HepG2 (cell line): ENCODE measurements around the gene POLRMT. TPM values are rescaled to one million over a fixed set of nuclear protein-coding genes. Genes with fewer than 3 reads are reported as not detected.

Experiments
- ATAC-seq: fragments of 200-7000 bp; cut with Tn5 transposase; 3 replicates; pipeline ENCODE4 v1.9.1; 2020; ENCODE audit warnings: mild to moderate bottlenecking, moderate library complexity
- BruUV-seq: library from RNA; stranded (reverse); fragments of 400-500 nt; replicated peaks from 2 replicates; lab custom pipeline; 2021; lab: Mats Ljungman, UMichigan
- CTCF ChIA-PET: fragments of 300-600 bp; formaldehyde crosslinking; extraction: SDS; loops from one replicate; lab custom pipeline; 2021; ENCODE audit warnings: low total read pairs, inconsistent platforms, low intra/inter-chr PET ratio; lab: Yijun Ruan, JAX
- POLR2A ChIA-PET: fragments of 350-600 bp; sonication (Branson Sonifier 250); formaldehyde crosslinking; loops from one replicate; lab custom pipeline; 2020; ENCODE audit warnings: antibody characterized with exemption, inconsistent platforms; lab: Yijun Ruan, JAX
- DNase-seq: peaks from one replicate; pipeline ENCODE4 v3.0.0-alpha.2; 2015; ENCODE audit warnings: low spot score
- FAIRE-seq: peaks from 3 replicates; lab custom pipeline; 2011; peaks lifted over from hg19 to GRCh38; lab: Jason Lieb, UNC
- H2AFZ ChIP-seq: one replicate; pipeline ENCODE4 v1.6.1; 2011; ENCODE audit warnings: low read length, inconsistent platforms
- H3K27ac ChIP-seq: fragments of 300-600 bp; 3 replicates; pipeline ENCODE4 v1.8.0; 2011; ENCODE audit warnings: mixed run types, mild to moderate bottlenecking, mixed read lengths, low read length, inconsistent platforms; ENCODE audit not compliant: insufficient read depth; ENCODE audit errors: extremely low read length
- H3K27me3 ChIP-seq, 2 experiments: fragments of 200-600 bp in 1 of 2; 2 replicates in 1 of 2; 3 replicates in 1 of 2; pipeline versions ENCODE4 v1.6.0 to v1.8.0; 2011; ENCODE audit warnings: low read length in 2 of 2, mild to moderate bottlenecking in 2 of 2, moderate library complexity in 2 of 2, inconsistent platforms in 1 of 2; ENCODE audit not compliant: insufficient read depth in 2 of 2, control insufficient read depth in 1 of 2
- H3K36me3 ChIP-seq, 2 experiments: fragments of 200-600 bp in 1 of 2; replicated peaks in 1 of 2; 2 replicates in 1 of 2; 3 replicates in 1 of 2; pipeline versions ENCODE4 v1.5.1 to v1.8.0; 2011; ENCODE audit warnings: low read length in 2 of 2, inconsistent platforms in 1 of 2; ENCODE audit not compliant: insufficient read depth in 2 of 2, control insufficient read depth in 1 of 2
- H3K4me1 ChIP-seq: 2 replicates; pipeline ENCODE4 v1.5.1; 2012; ENCODE audit warnings: low read length, inconsistent platforms; ENCODE audit not compliant: insufficient read depth
- H3K4me2 ChIP-seq: 2 replicates; pipeline ENCODE4 v1.6.0; 2011; ENCODE audit warnings: low read depth, low read length, inconsistent platforms
- H3K4me3 ChIP-seq, 3 experiments: fragments of 200-600 bp in 1 of 3; sonication (generic), shearing (Covaris generic) in 1 of 3; replicated peaks in 1 of 3; 2 replicates each; pipeline ENCODE4 v1.5.1; 2011 to 2016; ENCODE audit warnings: low read length in 3 of 3, inconsistent platforms in 2 of 3, low read depth in 2 of 3, mild to moderate bottlenecking in 2 of 3, control low read depth in 1 of 3, mixed read lengths in 1 of 3; ENCODE audit not compliant: insufficient read depth in 1 of 3
- H3K79me2 ChIP-seq: one replicate; pipeline ENCODE4 v1.6.1; 2011; ENCODE audit warnings: low read length, inconsistent platforms; ENCODE audit not compliant: insufficient read depth
- H3K9ac ChIP-seq: 2 replicates; pipeline ENCODE4 v1.6.0; 2011; ENCODE audit warnings: mild to moderate bottlenecking, low read depth, low read length, inconsistent platforms; ENCODE audit not compliant: insufficient read depth
- H3K9me3 ChIP-seq: 2 replicates; pipeline ENCODE4 v1.5.1; 2012; ENCODE audit warnings: mild to moderate bottlenecking, low read length
- H4K20me1 ChIP-seq: 2 replicates; pipeline ENCODE4 v1.6.0; 2011; ENCODE audit warnings: inconsistent platforms, mild to moderate bottlenecking, low read length, moderate library complexity; ENCODE audit not compliant: insufficient read depth
- DPF2 ChIP-seq: sonication (generic); formaldehyde crosslinking; IDR thresholded peaks from 2 replicates; pipeline ENCODE4 v1.4.0; 2020; ENCODE audit warnings: mild to moderate bottlenecking, low read depth, missing genetic modification reagents, borderline replicate concordance
- FOXC1 ChIP-seq: sonication (generic); formaldehyde crosslinking; IDR thresholded peaks from 2 replicates; pipeline ENCODE4 v1.8.0; 2022; ENCODE audit warnings: mild to moderate bottlenecking, missing genetic modification reagents, borderline replicate concordance
- HNF4A ChIP-seq: sonication (generic); formaldehyde crosslinking; IDR thresholded peaks from 2 replicates; pipeline ENCODE4 v1.4.0; 2020; ENCODE audit warnings: missing genetic modification reagents
- KAT8 ChIP-seq: IDR thresholded peaks from 2 replicates; pipeline ENCODE4 v1.6.1; 2016; ENCODE audit warnings: missing genetic modification reagents, missing compliant biosample characterization
- KLF15 ChIP-seq: sonication (generic); formaldehyde crosslinking; IDR thresholded peaks from 2 replicates; pipeline ENCODE4 v1.8.1; 2023; ENCODE audit warnings: borderline replicate concordance, mild to moderate bottlenecking, inconsistent platforms, missing genetic modification reagents, mixed read lengths
- KLF9 ChIP-seq: IDR thresholded peaks from 2 replicates; pipeline ENCODE4 v1.6.1; 2016; ENCODE audit warnings: low read depth
- MAX ChIP-seq: IDR thresholded peaks from 2 replicates; pipeline ENCODE4 v1.6.1; 2012; ENCODE audit warnings: inconsistent platforms
- NR0B2 ChIP-seq: sonication (generic); formaldehyde crosslinking; IDR thresholded peaks from 2 replicates; pipeline ENCODE4 v1.4.0; 2020; ENCODE audit warnings: mild to moderate bottlenecking, missing genetic modification reagents
- PRDM15 ChIP-seq: sonication (generic); formaldehyde crosslinking; IDR thresholded peaks from 2 replicates; pipeline ENCODE4 v1.4.0; 2020; ENCODE audit warnings: missing genetic modification reagents
- SNRNP70 ChIP-seq: fragments of 200-400 bp; formaldehyde crosslinking; IDR thresholded peaks from 2 replicates; pipeline ENCODE4 v1.6.1; 2017; ENCODE audit warnings: mild to moderate bottlenecking, low read depth, low read length, moderate library complexity
- ZEB1 ChIP-seq: IDR thresholded peaks from 2 replicates; pipeline ENCODE4 v1.6.1; 2012; ENCODE audit warnings: mild to moderate bottlenecking, low read depth, inconsistent platforms; ENCODE audit not compliant: insufficient replicate concordance
- ZFP36L2 ChIP-seq: sonication (generic); formaldehyde crosslinking; IDR thresholded peaks from 2 replicates; pipeline ENCODE4 v1.4.0; 2020; ENCODE audit warnings: missing genetic modification reagents
- ZNF18 ChIP-seq: sonication (generic); formaldehyde crosslinking; IDR thresholded peaks from 2 replicates; pipeline ENCODE4 v1.8.0; 2022; ENCODE audit warnings: mild to moderate bottlenecking, missing genetic modification reagents; ENCODE audit not compliant: insufficient replicate concordance
- ZNF326 ChIP-seq: sonication (generic); formaldehyde crosslinking; IDR thresholded peaks from 2 replicates; pipeline ENCODE4 v1.4.0; 2020; ENCODE audit warnings: missing genetic modification reagents, borderline replicate concordance
- ZNF333 ChIP-seq: sonication (generic); formaldehyde crosslinking; IDR thresholded peaks from 2 replicates; pipeline ENCODE4 v1.4.0; 2020; ENCODE audit warnings: mild to moderate bottlenecking, missing genetic modification reagents, borderline replicate concordance
- ZNF660 ChIP-seq: sonication (generic); formaldehyde crosslinking; IDR thresholded peaks from 2 replicates; pipeline ENCODE4 v1.5.1; 2020; ENCODE audit warnings: mild to moderate bottlenecking, low read depth, missing genetic modification reagents, borderline replicate concordance
- ZSCAN31 ChIP-seq: sonication (generic); formaldehyde crosslinking; IDR thresholded peaks from 2 replicates; pipeline ENCODE4 v1.5.0; 2020; ENCODE audit warnings: low read depth, mild to moderate bottlenecking, missing genetic modification reagents
- WGBS: methylation state at CpG from one replicate; pipeline ENCODE4 v1.1.6; 2017; ENCODE audit warnings: low lambda C conversion rate; 5-methylcytosine and 5-hydroxymethylcytosine counted together
- in situ Hi-C: cut with HindIII; loops from 2 replicates; pipeline ENCODE4 v1.10.0; 2017; ENCODE audit warnings: low pct_unique_long_range_greater_than_20kb; ENCODE audit not compliant: extremely low pct_ligation_motif_present
- intact Hi-C: fragments of 100-400 bp; cut with micrococcal nuclease; formaldehyde crosslinking; loops from one replicate; pipeline ENCODE4 v1.10.0; 2022; ENCODE audit not compliant: unreplicated experiment
- polyA plus RNA-seq, 8 experiments: library from polyadenylated mRNA; depleted of rRNA in 3 of 8; stranded (reverse) in 7 of 8; unstranded in 1 of 8; fragments of >200 nt; fragmentation: Illumina TruSeq in 4 of 8; extraction: Trizol in 4 of 8; gene quantifications; 2 replicates each; pipeline versions ENCODE4 v1.2.1 to v1.2.3, GENCODE V29; 2011 to 2016; ENCODE audit warnings: low read depth in 4 of 8, missing spikeins in 1 of 8, mixed read lengths in 1 of 8; ENCODE audit not compliant: insufficient read depth in 1 of 8
- total RNA-seq, 5 experiments: library from RNA; depleted of rRNA; stranded (reverse); fragments of >200 nt; fragmentation: Illumina TruSeq; extraction: Trizol; gene quantifications; 2 replicates each; pipeline ENCODE4 v1.2.3, GENCODE V29; 2016; ENCODE audit warnings: low read depth in 1 of 5

POLRMT gene
- total and polyA plus RNA-seq, 2 of the 13 experiments (the other 11 are each of a cell fraction or from before 2014, with no cell fraction given), result 78.0 to 101 TPM

GRCh38 chr19:591099-591958 lies 42.0 kb downstream of the POLRMT start:
- intact Hi-C loops (no loop called here), in situ Hi-C loops (no loop called here)
- H3K9ac ChIP-seq, result no peak overlapping the region
- H3K4me1 ChIP-seq, result peaks cover 26% of the 10 kb centered on the region
- H3K27ac ChIP-seq, result no peak overlapping the region
- FAIRE-seq, result no peak
- no peak for DNase-seq
- ATAC-seq, result peak; percentile 5; the same call in 2 of the 3 replicates
- no peak overlapping the region for H3K4me2 ChIP-seq
- H3K4me3 ChIP-seq, result no peak overlapping the region
- H2AFZ ChIP-seq, result no peak overlapping the region
- WGBS, result 56% methylated on average over 57 of the region's 75 CpGs
- POLR2A ChIA-PET, result no interaction called here
- CTCF ChIA-PET, result no interaction called here
- no peaks in the 10 kb centered on the region for H3K79me2 ChIP-seq
- H4K20me1 ChIP-seq, result peaks cover 26% of the 10 kb centered on the region; the same call in 1 of the 2 replicates
- H3K36me3 ChIP-seq, result no peaks in the 10 kb centered on the region
- BruUV-seq, result no TSS peak
- H3K9me3 ChIP-seq, result no peaks in the 10 kb centered on the region
- peaks cover 11 to 75% of the 10 kb centered on the region in 2 experiments for H3K27me3 ChIP-seq
- TF ChIP-seq ZNF18 (CRISPR knock-in tag) (peak; percentile 83), KLF15 (CRISPR knock-in tag) (peak; percentile 90; the same call in 1 of the 2 replicates), KLF9 (CRISPR knock-in tag) (no peak), SNRNP70 (no peak), KAT8 (CRISPR knock-in tag) (0 out of 2 replicates have a peak, but pooled peaks have one; percentile 37), FOXC1 (CRISPR knock-in tag) (peak; percentile 71; the same call in 1 of the 2 replicates), ZSCAN31 (0 out of 2 replicates have a peak, but pooled peaks have one; percentile 32), PRDM15 (no peak; the same call in 1 of the 2 replicates), ZNF333 (CRISPR knock-in tag) (0 out of 2 replicates have a peak, but pooled peaks have one; percentile 73), ZEB1 (no peak), DPF2 (no peak), ZNF660 (CRISPR knock-in tag) (no peak), ZFP36L2 (0 out of 2 replicates have a peak, but pooled peaks have one; percentile 66), MAX (peak; percentile 47; the same call in 1 of the 2 replicates), HNF4A (CRISPR knock-in tag) (no peak), ZNF326 (no peak), NR0B2 (no peak)
